Activated CD4-positive, alpha-beta memory T cell treated with anti-CD3 and anti-CD28 coated beads, Interleukin-2, amount 10 ng/mL, durations not matched to agents 7 days and 5 days (primary cell): ENCODE data around the gene HSD17B14. TPM values are rescaled to one million over a fixed set of nuclear protein-coding genes. Genes with fewer than 3 reads are reported as not detected.

ENCODE experiments used
- CTCF ChIA-PET: fragments of 350-600 bp; sonication (Branson Sonifier 250); formaldehyde crosslinking; loops from one replicate; lab custom pipeline; 2021; ENCODE audit warnings: antibody characterized with exemption, inconsistent platforms; lab: Charles Lee
- POLR2A ChIA-PET: fragments of 350-600 bp; sonication (Branson Sonifier 250); formaldehyde crosslinking; loops from one replicate; lab custom pipeline; 2021; ENCODE audit warnings: antibody characterized with exemption; lab: Charles Lee
- DNase-seq: peaks from one replicate; pipeline ENCODE4 v3.0.0-alpha.2; 2020
- H3K27ac Mint-ChIP-seq: one replicate; pipeline ENCODE4 v1.8.0; 2021; ENCODE audit warnings: mild to moderate bottlenecking, mixed read lengths
- H3K27me3 Mint-ChIP-seq: one replicate; pipeline ENCODE4 v1.8.0; 2021; ENCODE audit warnings: mixed read lengths
- H3K36me3 Mint-ChIP-seq: one replicate; pipeline ENCODE4 v1.8.0; 2021; ENCODE audit warnings: low read depth, mixed read lengths
- H3K4me1 Mint-ChIP-seq: one replicate; pipeline ENCODE4 v1.8.0; 2021; ENCODE audit warnings: mixed read lengths
- H3K4me3 Mint-ChIP-seq: one replicate; pipeline ENCODE4 v1.8.0; 2021; ENCODE audit warnings: mild to moderate bottlenecking, mixed read lengths
- H3K9me3 Mint-ChIP-seq: one replicate; pipeline ENCODE4 v1.8.0; 2021; ENCODE audit warnings: mixed read lengths
- total RNA-seq, 2 experiments: library from RNA; stranded (reverse); gene quantifications; one replicate each; pipeline ENCODE4 v1.2.3, GENCODE V29; 2021

The HSD17B14 gene
- total RNA-seq, 2 experiments from 2014 or later = 0.50 to 0.63 TPM

DNA sequence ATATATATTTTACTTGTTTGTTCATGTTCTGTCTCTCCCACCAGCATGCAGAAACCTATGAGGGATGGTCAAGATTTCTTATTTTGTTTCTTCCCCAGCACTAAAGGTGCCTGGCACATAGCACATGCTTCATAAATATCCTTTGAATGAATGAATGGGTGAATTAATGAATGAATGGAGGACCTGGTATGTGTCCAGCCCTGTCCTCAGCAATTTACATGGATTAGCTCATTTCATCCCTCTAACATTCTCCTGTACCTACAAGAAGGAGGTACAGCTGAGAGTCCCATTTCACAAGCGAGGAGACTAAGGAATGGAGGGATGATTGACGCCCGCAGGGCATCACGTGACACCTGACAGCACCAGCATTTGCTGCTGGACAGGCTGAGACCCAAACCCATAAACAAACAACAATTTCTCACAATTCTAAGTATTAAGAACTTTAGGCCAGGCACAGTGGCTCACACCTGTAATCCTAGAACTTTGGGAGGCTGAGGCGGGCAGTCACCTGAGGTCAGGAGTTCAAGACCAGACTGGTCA lies 18.6 kb downstream of the HSD17B14 start:
- H3K4me1 Mint-ChIP-seq = peaks cover 9% of the 10 kb centered on the region
- H3K36me3 Mint-ChIP-seq = no peaks in the 10 kb centered on the region
- CTCF ChIA-PET = no interaction called here
- H3K27me3 Mint-ChIP-seq = peaks cover 2% of the 10 kb centered on the region
- no peak overlapping the region for H3K27ac Mint-ChIP-seq
- DNase-seq = no peak
- no peak overlapping the region for H3K4me3 Mint-ChIP-seq
- POLR2A ChIA-PET = no interaction called here
- H3K9me3 Mint-ChIP-seq = no peaks in the 10 kb centered on the region

DNA sequence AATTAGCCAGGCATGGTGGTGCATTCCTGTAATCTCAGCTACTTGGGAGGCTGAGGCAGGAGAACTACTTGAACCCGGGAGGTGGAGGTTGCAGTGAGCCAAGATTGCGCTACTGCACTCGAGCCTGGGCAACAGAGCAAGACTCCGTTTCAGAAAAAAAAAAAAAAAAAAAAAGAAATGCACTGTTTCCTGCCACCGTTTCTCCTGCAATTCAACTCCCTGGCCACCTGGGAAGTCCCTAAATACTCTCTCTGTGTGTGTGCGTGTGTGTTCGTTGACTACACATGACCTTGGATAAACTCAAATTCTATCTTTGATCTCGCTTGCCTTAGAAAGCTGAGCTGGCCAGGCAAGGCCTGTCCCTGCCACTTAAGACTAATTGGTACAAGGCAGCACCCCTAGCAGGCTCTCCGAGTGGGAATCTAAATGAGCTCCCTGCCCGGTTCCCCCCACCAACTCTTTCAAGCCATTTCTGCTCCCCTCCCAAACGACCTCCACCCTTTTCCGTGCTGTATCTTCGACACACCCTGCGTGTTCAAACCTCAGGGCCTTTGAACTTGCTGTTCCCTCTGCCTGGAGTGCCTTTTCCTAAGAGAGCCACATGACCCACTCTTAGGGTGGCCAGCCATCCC lies 20.3 kb downstream of the HSD17B14 start:
- H3K27ac Mint-ChIP-seq = no peak overlapping the region

DNA sequence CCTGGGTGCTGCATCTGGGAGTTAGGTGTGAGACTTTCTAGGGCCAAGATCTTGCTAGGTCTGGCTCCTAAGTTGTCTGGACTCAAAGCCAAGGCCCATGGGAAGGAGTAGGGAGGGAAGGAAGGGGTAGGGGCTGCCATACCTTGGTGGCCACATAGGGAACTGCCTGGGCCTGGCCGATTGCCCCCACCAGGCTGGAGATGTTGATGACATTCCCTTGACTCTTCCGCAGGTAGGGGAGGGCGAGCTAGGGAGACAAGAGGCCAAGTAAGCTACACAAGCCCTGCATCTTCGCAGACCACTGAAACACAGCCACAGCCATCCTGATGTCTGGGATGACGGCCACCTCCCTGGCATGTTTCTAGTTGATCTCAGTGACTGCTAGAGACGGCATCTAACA lies 21.4 kb downstream of the HSD17B14 start:
- DNase-seq = no peak
- Mint-ChIP-seq H3K27me3 (peaks cover 2% of the 10 kb centered on the region), H3K4me1 (peaks cover 22% of the 10 kb centered on the region), H3K9me3 (no peaks in the 10 kb centered on the region), H3K36me3 (no peaks in the 10 kb centered on the region), H3K27ac (no peak overlapping the region), H3K4me3 (no peak overlapping the region)
- POLR2A ChIA-PET = no interaction called here
- CTCF ChIA-PET = interaction anchor here (0.6 kb wide), 1 partner anchor 159 kb away, joined by 3 read pairs; no protein-coding TSS in a partner anchor

More for the DNA sequence above, 20.3 kb downstream of the HSD17B14 start:
- Mint-ChIP-seq H3K9me3 (no peaks in the 10 kb centered on the region), H3K4me3 (no peak overlapping the region), H3K4me1 (peaks cover 14% of the 10 kb centered on the region), H3K36me3 (no peaks in the 10 kb centered on the region), H3K27me3 (peaks cover 2% of the 10 kb centered on the region)
- no peak for DNase-seq
- CTCF ChIA-PET = interaction anchor here (0.7 kb wide), 1 partner anchor 249 kb away, joined by 4 read pairs; no protein-coding TSS in a partner anchor
- POLR2A ChIA-PET = interaction anchor here (0.6 kb wide), 1 partner anchor 822 kb away, joined by 3 read pairs; no protein-coding TSS in a partner anchor

DNA sequence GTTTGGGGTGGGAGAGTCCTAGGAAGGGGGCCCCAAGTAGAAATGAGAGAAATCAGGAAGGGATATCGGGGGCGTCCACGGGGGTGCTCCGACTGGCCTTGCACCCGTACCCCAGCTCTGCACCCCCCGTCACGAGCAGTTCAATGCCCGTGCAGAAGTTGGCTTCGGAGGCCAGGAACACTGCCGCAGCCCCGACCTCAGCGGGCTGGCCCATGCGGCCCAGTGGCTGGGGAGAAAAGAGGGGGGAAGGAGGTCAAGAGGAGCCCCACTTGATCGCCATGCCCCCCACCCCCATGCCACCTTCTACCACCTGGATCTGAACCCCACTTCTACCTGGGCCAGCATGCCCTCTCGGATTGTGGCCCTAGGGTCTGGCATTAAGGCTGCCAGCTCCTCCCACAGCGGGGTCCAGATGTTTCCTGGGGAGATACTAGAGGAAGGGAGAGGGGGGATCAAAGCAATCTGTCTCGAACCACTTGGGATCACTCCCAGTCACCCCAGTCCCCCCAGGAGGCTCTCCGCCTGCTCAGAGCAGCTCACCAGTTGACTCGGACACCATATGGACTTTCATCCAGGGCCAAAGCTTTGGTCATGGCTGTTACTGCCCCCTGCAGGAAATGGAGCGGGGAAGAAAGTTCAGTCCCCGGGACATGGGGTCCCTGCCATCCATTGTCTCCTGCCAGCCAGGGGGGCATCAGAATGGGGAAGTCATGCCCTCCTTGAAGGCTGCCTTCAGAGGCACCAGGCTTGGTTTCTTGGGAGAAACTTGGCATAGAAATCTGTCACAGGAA lies 23.0 kb downstream of the HSD17B14 start:
- H3K36me3 Mint-ChIP-seq = no peaks in the 10 kb centered on the region
- no peaks in the 10 kb centered on the region for H3K9me3 Mint-ChIP-seq
- ChIA-PET POLR2A (no interaction called here), CTCF (interaction anchor here (2.3 to 5.1 kb wide), 2 partner anchors 19 to 26 kb away, joined by 8 to 34 read pairs; no protein-coding TSS in a partner anchor)
- no peak overlapping the region for H3K27ac Mint-ChIP-seq
- H3K4me3 Mint-ChIP-seq = no peak overlapping the region
- H3K27me3 Mint-ChIP-seq = peaks cover 2% of the 10 kb centered on the region
- no peak for DNase-seq
- H3K4me1 Mint-ChIP-seq = peaks cover 33% of the 10 kb centered on the region

DNA sequence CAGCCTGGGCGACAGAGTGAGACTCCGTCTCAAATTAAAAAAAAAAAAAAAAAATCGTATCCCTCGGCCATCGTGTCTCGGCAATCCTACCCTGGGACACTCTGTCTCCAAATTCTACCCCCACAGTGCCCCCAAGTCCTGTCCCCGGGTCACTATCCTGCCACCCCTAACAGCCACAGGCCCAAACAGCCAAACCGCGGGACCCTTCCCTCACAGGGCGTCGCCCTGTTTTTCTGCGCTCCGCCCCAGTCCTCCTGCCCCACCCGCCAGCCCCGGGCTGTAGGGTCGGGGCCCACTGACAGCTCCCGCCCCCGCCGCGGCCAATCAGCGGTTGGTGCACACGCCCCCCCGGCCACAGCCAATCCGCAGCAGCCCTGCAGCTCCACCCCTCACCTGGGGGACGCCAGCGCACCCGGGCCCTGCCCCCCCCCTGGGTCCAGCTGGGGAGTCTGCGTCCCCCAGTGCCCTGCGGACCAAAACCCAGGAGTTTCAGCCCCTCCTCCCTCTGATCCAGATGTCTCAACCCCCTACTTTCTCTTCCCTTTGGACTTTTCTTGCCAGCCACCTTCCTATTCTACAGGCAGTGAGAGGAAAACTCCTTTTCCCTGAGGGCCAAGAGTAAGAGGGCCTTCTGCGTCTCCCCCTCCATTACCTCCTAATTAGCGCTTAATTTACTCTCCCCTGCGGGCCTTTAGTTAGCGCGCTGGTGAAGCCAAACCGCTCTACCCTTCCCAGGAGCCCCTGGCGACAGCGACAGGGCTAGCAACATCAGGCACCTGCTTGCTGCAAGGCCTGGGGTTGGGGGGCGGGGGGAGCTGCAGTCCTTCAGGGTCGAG lies 24.0 kb downstream of the HSD17B14 start:
- peak overlapping the region; percentile 81 for H3K4me3 Mint-ChIP-seq
- peak overlapping the region; percentile 68 for H3K27ac Mint-ChIP-seq
- CTCF ChIA-PET = interaction anchor here (0.8 to 5.1 kb wide), 4 partner anchors 16 to 181 kb away, joined by 3 to 34 read pairs (median 6); partner anchors contain the start of gene RUVBL2
- H3K4me1 Mint-ChIP-seq = peaks cover 36% of the 10 kb centered on the region
- no peaks in the 10 kb centered on the region for H3K9me3 Mint-ChIP-seq
- POLR2A ChIA-PET = interaction anchor here (2.2 to 3.1 kb wide), 2 partner anchors 16 to 17 kb away, joined by 5 to 22 read pairs; no protein-coding TSS in a partner anchor
- no peaks in the 10 kb centered on the region for H3K36me3 Mint-ChIP-seq
- H3K27me3 Mint-ChIP-seq = no peaks in the 10 kb centered on the region
- DNase-seq = peak; percentile 71

DNA sequence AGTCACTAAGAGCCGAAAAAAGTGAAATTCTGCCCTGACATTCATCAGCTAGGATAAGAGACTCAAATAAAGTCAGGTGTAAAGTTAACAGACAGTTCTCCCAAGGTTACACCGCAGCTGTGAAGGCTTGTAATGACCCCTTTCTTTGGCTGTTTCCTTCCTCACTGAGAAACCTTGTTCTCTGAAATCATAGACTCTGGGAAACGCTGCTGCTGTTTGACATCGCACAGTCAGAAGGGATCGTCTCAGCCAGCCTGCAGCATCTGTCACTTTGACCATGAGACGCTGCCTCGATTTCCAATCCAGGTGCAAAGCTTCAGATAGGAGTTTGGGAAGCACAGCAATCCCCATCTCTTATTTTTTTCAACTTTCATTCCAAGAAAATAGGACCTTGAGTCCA lies 26.1 kb downstream of the HSD17B14 start:
- Mint-ChIP-seq H3K4me1 (peaks cover 31% of the 10 kb centered on the region), H3K4me3 (peak overlapping the region; percentile 81), H3K36me3 (no peaks in the 10 kb centered on the region), H3K9me3 (no peaks in the 10 kb centered on the region), H3K27ac (peak overlapping the region; percentile 9), H3K27me3 (no peaks in the 10 kb centered on the region)
- POLR2A ChIA-PET = interaction anchor here (0.7 to 3.1 kb wide), 7 partner anchors 10 to 156 kb away, joined by 3 to 22 read pairs (median 4); partner anchors contain the start of genes NUCB1 and PPP1R15A
- CTCF ChIA-PET = interaction anchor here (0.8 to 5.1 kb wide), 5 partner anchors 16 to 183 kb away, joined by 3 to 34 read pairs (median 3); partner anchors contain the start of gene RUVBL2
- DNase-seq = no peak

DNA sequence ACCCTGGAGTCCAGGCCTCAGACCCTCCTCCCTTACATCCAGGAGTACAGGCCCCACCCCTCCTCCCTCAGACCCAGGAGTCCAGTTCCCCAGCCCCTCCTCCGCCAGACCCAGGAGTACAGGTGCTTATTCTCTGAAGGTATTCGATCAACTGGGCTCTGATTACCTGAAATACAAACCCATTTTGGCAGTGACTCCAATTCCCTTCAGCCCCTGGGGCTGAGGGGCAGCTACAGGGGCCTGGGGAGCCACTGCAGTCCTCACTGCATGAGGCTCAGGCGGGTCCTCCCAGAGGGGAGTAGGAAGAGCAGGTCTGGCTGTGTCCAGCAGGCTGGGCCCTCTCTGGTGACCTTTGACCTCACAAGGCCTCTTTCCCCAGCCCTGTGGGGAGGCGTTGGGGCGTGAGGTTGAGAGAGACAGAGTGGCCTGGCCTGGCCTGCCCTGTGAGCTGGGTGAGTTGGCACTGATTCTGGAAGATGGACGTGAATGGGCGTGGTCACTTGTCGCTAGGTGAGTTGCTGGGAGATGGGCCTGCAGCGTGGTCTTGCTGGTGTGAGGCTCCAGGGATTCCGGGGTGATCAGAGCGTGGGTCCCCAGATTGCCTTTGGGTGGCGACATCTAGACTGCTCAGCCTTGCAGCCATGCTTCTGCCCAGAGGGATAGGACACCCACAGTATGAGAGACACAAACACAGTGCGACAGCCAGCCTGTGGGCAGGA lies 28.5 kb downstream of the HSD17B14 start:
- no peak overlapping the region for H3K4me3 Mint-ChIP-seq
- CTCF ChIA-PET = interaction anchor here (1.1 to 2.8 kb wide), 4 partner anchors 13 to 35 kb away, joined by 3 to 20 read pairs (median 6); no protein-coding TSS in a partner anchor

DNA sequence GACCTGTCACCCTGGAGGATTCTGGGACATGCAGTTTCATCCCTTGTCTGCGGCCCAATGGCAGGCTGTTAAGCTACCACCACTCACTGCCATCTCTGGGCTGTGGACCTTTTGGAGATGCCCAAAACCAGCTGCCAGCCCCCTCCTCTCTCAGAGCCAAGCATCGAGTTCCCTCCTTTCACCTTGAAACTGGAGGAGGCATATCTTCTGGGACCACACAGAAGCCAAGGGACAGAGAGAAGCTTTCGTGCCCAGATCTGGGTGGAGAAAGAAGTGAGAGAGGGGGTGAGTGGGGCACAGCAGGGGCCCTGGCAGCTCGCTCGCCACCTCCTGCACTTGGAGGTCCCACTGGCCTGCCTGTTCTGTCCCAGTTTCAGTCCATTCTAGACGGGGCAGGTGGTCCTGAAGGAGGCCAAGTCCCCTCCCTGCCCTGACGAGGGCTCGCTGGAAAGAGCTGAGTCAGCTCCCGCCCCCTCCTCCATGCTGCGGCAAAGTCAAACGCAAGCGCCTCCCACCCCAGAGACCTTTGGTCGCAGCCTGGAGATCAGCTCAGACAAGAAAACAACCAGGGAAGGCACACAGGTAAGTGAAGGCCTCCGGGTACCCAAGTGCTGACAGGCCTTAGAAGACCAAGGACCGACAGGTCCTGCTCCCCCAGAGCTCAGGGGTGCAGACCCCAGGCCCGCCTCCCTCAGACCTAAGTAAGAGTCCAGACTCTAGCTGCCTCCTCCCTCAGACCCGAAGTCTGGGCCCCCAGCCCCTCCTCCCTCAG lies 29.3 kb downstream of the HSD17B14 start:
- H3K27ac Mint-ChIP-seq = no peak overlapping the region

More for the DNA sequence above, 28.5 kb downstream of the HSD17B14 start:
- H3K27me3 Mint-ChIP-seq = no peaks in the 10 kb centered on the region
- H3K9me3 Mint-ChIP-seq = no peaks in the 10 kb centered on the region
- H3K36me3 Mint-ChIP-seq = no peaks in the 10 kb centered on the region
- H3K4me1 Mint-ChIP-seq = peaks cover 31% of the 10 kb centered on the region
- DNase-seq = no peak
- POLR2A ChIA-PET = no interaction called here
- no peak overlapping the region for H3K27ac Mint-ChIP-seq

DNA sequence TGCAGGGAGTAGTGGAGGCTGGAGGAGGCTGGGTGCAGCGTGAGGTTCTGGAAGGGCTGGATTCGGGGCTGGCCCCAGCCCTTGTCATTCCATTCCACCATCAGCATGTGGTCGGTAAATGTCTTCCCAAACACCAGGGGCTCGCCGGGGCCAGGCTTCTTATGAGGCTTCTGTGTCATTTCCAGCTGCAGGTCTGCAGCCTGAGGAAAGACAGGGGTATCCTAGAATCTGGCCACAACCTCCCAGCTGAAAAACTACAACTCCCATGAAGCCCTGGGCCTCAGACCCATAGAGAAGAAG lies 29.8 kb downstream of the HSD17B14 start:
- no peaks in the 10 kb centered on the region for H3K27me3 Mint-ChIP-seq
- H3K9me3 Mint-ChIP-seq = no peaks in the 10 kb centered on the region
- H3K4me3 Mint-ChIP-seq = no peak overlapping the region
- peaks cover 25% of the 10 kb centered on the region for H3K4me1 Mint-ChIP-seq
- H3K27ac Mint-ChIP-seq = no peak overlapping the region
- no peaks in the 10 kb centered on the region for H3K36me3 Mint-ChIP-seq
- ChIA-PET POLR2A (interaction anchor here (0.7 to 1.0 kb wide), 3 partner anchors 10 to 127 kb away, joined by 3 read pairs; partner anchors contain the start of gene DHDH), CTCF (interaction anchor here (0.5 to 2.8 kb wide), 7 partner anchors 12 to 164 kb away, joined by 3 to 20 read pairs (median 4); partner anchors contain the start of gene HSD17B14)
- peak; percentile 62 for DNase-seq

More for the DNA sequence above, 29.3 kb downstream of the HSD17B14 start:
- no peak for DNase-seq
- ChIA-PET POLR2A (interaction anchor here (0.7 to 1.0 kb wide), 3 partner anchors 11 to 126 kb away, joined by 3 read pairs; partner anchors contain the start of gene DHDH), CTCF (interaction anchor here (0.5 to 2.8 kb wide), 7 partner anchors 12 to 164 kb away, joined by 3 to 20 read pairs (median 4); partner anchors contain the start of gene HSD17B14)
- Mint-ChIP-seq H3K9me3 (no peaks in the 10 kb centered on the region), H3K36me3 (no peaks in the 10 kb centered on the region), H3K27me3 (no peaks in the 10 kb centered on the region), H3K4me1 (peaks cover 25% of the 10 kb centered on the region), H3K4me3 (no peak overlapping the region)

DNA sequence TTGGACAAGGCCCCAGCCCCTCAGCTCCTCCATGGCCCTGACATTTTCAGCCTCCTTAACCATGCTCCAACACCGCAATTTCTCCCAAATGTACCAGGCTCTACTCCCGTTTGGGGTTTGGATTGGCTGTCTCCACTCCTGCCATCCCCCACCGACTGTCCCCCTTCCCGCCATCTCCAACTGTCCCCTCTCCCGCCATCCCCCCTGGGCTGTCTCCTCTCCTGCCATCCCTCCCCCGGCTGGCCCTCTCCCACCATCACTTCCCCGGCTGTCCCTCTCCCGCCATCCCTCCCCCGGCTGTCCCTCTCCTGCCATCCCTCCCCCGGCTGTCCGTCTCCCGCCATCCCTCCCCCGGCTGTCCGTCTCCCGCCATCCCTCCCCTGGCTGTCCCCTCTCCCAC lies 30.8 kb downstream of the HSD17B14 start:
- Mint-ChIP-seq H3K9me3 (no peaks in the 10 kb centered on the region), H3K4me1 (peaks cover 22% of the 10 kb centered on the region), H3K36me3 (no peaks in the 10 kb centered on the region), H3K27me3 (no peaks in the 10 kb centered on the region), H3K4me3 (no peak overlapping the region), H3K27ac (no peak overlapping the region)
- DNase-seq = no peak
- POLR2A ChIA-PET = no interaction called here
- CTCF ChIA-PET = interaction anchor here (2.8 kb wide), 1 partner anchor 11 kb away, joined by 20 read pairs; no protein-coding TSS in a partner anchor

DNA sequence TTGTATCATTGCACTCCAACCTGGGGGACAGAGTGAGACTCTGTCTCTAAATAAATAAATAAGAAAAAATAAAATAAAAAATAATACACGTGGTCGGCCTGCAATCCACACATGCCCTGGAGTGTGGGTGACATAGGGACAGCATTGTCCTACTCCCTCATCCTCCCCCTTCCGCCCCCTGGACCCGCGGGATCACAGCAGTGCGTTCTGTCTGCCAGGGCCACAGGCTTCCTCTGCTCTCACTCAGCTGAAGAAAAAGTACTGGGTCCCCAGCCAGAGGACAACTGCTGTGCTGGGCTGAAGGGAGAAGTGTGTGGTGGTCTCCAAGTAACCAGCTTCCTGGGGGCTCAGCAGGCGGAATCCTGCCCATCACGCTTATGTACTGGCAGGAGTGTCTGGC lies 31.8 kb downstream of the HSD17B14 start:
- Mint-ChIP-seq H3K27me3 (no peaks in the 10 kb centered on the region), H3K4me3 (no peak overlapping the region), H3K36me3 (no peaks in the 10 kb centered on the region), H3K27ac (no peak overlapping the region), H3K9me3 (no peaks in the 10 kb centered on the region), H3K4me1 (peaks cover 13% of the 10 kb centered on the region)
- ChIA-PET POLR2A (no interaction called here), CTCF (no interaction called here)
- DNase-seq = no peak
